SK-N-SH (cell line): ENCODE measurements around the gene ZCCHC7. TPM values are rescaled to one million over a fixed set of nuclear protein-coding genes. Genes with fewer than 3 reads are reported as not detected.

Source experiments
- CTCF ChIA-PET: fragments of 300-600, 350-600 bp; formaldehyde crosslinking; extraction: SDS; loops from one replicate; lab custom pipeline; 2021; lab: Yijun Ruan, JAX
- POLR2A ChIA-PET: fragments of 350-600 bp; sonication (Branson Sonifier 250); formaldehyde crosslinking; extraction: SDS; loops from one replicate; lab custom pipeline; 2020; ENCODE audit warnings: antibody characterized with exemption, inconsistent platforms; lab: Yijun Ruan, JAX
- DNase-seq: peaks from one replicate; pipeline ENCODE4 v3.0.0; 2012
- H2AFZ ChIP-seq: fragments of 200-600 bp; sonication (generic); 2 replicates; pipeline ENCODE4 v1.8.1; 2016; ENCODE audit warnings: antibody characterized with exemption, mild to moderate bottlenecking, low read depth
- H3F3A ChIP-seq: fragments of 200-600 bp; sonication (generic); replicated peaks from 2 replicates; pipeline ENCODE3; 2016; ENCODE audit warnings: antibody characterized with exemption, mild to moderate bottlenecking; ENCODE audit not compliant: insufficient read depth
- H3K27ac ChIP-seq, 2 experiments: fragments of 200-500 bp in 1 of 2; fragments of 200-600 bp in 1 of 2; sonication (Bioruptor generic) in 1 of 2; sonication (generic), shearing (Covaris generic) in 1 of 2; 2 replicates each; pipeline versions ENCODE4 v1.5.1 to v1.6.1; 2014 to 2016; ENCODE audit warnings: low read depth in 2 of 2, inconsistent platforms in 1 of 2, low read length in 1 of 2, mild to moderate bottlenecking in 1 of 2, mixed read lengths in 1 of 2
- H3K27me3 ChIP-seq: fragments of 200-600 bp; sonication (generic), shearing (Covaris generic); 2 replicates; pipeline ENCODE4 v1.6.1; 2016; ENCODE audit warnings: mixed run types; ENCODE audit not compliant: insufficient read depth
- H3K36me3 ChIP-seq, 2 experiments: fragments of 200-500 bp in 1 of 2; fragments of 200-600 bp in 1 of 2; sonication (Bioruptor generic) in 1 of 2; sonication (generic) in 1 of 2; replicated peaks in 1 of 2; 2 replicates each; pipeline versions ENCODE3 to v1.5.1; 2014 to 2016; ENCODE audit warnings: low read length in 1 of 2, mild to moderate bottlenecking in 1 of 2; ENCODE audit not compliant: insufficient read depth in 2 of 2, control insufficient read depth in 1 of 2
- H3K4me1 ChIP-seq, 2 experiments: fragments of 200-500 bp in 1 of 2; fragments of 200-600 bp in 1 of 2; sonication (Bioruptor generic) in 1 of 2; sonication (generic), shearing (Covaris generic) in 1 of 2; 2 replicates each; pipeline versions ENCODE4 v1.5.1 to v1.6.1; 2014 to 2016; ENCODE audit warnings: low read depth in 1 of 2, low read length in 1 of 2, mixed run types in 1 of 2; ENCODE audit not compliant: insufficient read depth in 2 of 2, control insufficient read depth in 1 of 2
- H3K4me2 ChIP-seq: fragments of 200-600 bp; sonication (generic), shearing (Covaris generic); 2 replicates; pipeline ENCODE4 v1.6.1; 2017; ENCODE audit warnings: mixed run types
- H3K4me3 ChIP-seq, 2 experiments: fragments of 200-500 bp in 1 of 2; fragments of 200-600 bp in 1 of 2; sonication (Bioruptor generic) in 1 of 2; sonication (generic), shearing (Covaris generic) in 1 of 2; 2 replicates each; pipeline versions ENCODE4 v1.5.1 to v1.8.1; 2014 to 2016; ENCODE audit warnings: low read depth in 2 of 2, inconsistent platforms in 1 of 2, low read length in 1 of 2, mild to moderate bottlenecking in 1 of 2, mixed read lengths in 1 of 2, moderate library complexity in 1 of 2
- H3K79me2 ChIP-seq: fragments of 200-600 bp; sonication (generic); 2 replicates; pipeline ENCODE4 v1.8.1; 2017; ENCODE audit warnings: mild to moderate bottlenecking; ENCODE audit not compliant: insufficient read depth
- H3K9ac ChIP-seq: fragments of 200-600 bp; sonication (generic); 2 replicates; pipeline ENCODE4 v1.6.1; 2017; ENCODE audit warnings: mixed run types
- H3K9me2 ChIP-seq: fragments of 200-600 bp; sonication (generic); 2 replicates; pipeline ENCODE4 v1.6.1; 2017; ENCODE audit warnings: mixed run types
- H3K9me3 ChIP-seq: fragments of 200-600 bp; sonication (generic); 2 replicates; pipeline ENCODE4 v1.6.1; 2017; ENCODE audit warnings: mixed run types, mild to moderate bottlenecking, moderate library complexity
- H4K20me1 ChIP-seq: fragments of 200-600 bp; sonication (generic); 2 replicates; pipeline ENCODE4 v1.6.1; 2017; ENCODE audit warnings: mild to moderate bottlenecking, mixed run types; ENCODE audit not compliant: insufficient read depth
- ELF1 ChIP-seq: IDR thresholded peaks from 2 replicates; pipeline ENCODE4 v1.4.0; 2012
- EP300 ChIP-seq, 2 experiments: IDR thresholded peaks; 2 replicates each; pipeline versions ENCODE4 v1.4.0 to v1.6.1; 2012; ENCODE audit warnings: borderline replicate concordance in 1 of 2, low read depth in 1 of 2, low read length in 1 of 2
- EZH2phosphoT487 ChIP-seq: fragments of 200-600 bp; sonication (generic); IDR thresholded peaks from 2 replicates; pipeline ENCODE4 v1.6.1; 2017; ENCODE audit warnings: low read depth, mixed run types, mild to moderate bottlenecking, antibody characterized with exemption, moderate library complexity, borderline replicate concordance
- FOXJ3 ChIP-seq: sonication (generic); formaldehyde crosslinking; IDR thresholded peaks from 2 replicates; pipeline ENCODE4 v1.5.1; 2020; ENCODE audit warnings: mild to moderate bottlenecking, missing genetic modification reagents
- GABPA ChIP-seq: IDR thresholded peaks from 2 replicates; pipeline ENCODE4 v1.4.0; 2012; ENCODE audit warnings: low read depth, mild to moderate bottlenecking
- GATA2 ChIP-seq: sonication (generic); formaldehyde crosslinking; IDR thresholded peaks from 2 replicates; pipeline ENCODE4 v1.5.0; 2020; ENCODE audit warnings: mild to moderate bottlenecking, missing genetic modification reagents
- MEF2A ChIP-seq: IDR thresholded peaks from 2 replicates; pipeline ENCODE4 v1.4.0; 2012; ENCODE audit warnings: low read depth, borderline replicate concordance
- NFIC ChIP-seq: IDR thresholded peaks from 2 replicates; pipeline ENCODE4 v1.4.0; 2012; ENCODE audit warnings: borderline replicate concordance
- POLR2AphosphoS5 ChIP-seq: IDR thresholded peaks from 2 replicates; pipeline ENCODE4 v1.6.1; 2012; ENCODE audit warnings: low read depth, low read length
- RAD21 ChIP-seq: IDR thresholded peaks from 2 replicates; pipeline ENCODE4 v1.6.1; 2012; ENCODE audit warnings: mild to moderate bottlenecking, low read length
- RCOR1 ChIP-seq: fragments of 150-350 bp; IDR thresholded peaks from 2 replicates; pipeline ENCODE4 v1.6.1; 2017; ENCODE audit warnings: antibody characterized with exemption, low read length
- RFX5 ChIP-seq: IDR thresholded peaks from 2 replicates; pipeline ENCODE4 v1.6.1; 2012; ENCODE audit warnings: mild to moderate bottlenecking, improper control_type of control experiment, low read length
- RXRA ChIP-seq: IDR thresholded peaks from 2 replicates; pipeline ENCODE4 v1.4.0; 2012; ENCODE audit warnings: low read depth, mild to moderate bottlenecking, borderline replicate concordance
- TAF1 ChIP-seq: IDR thresholded peaks from 2 replicates; pipeline ENCODE4 v1.6.1; 2012; ENCODE audit warnings: low read depth, mild to moderate bottlenecking, low read length, moderate library complexity, borderline replicate concordance
- TEAD4 ChIP-seq: IDR thresholded peaks from 2 replicates; pipeline ENCODE4 v1.4.0; 2012; ENCODE audit warnings: mild to moderate bottlenecking, borderline replicate concordance; ENCODE audit not compliant: insufficient read depth
- YY1 ChIP-seq: IDR thresholded peaks from 2 replicates; pipeline ENCODE4 v1.4.0; 2012; ENCODE audit warnings: low read depth, mild to moderate bottlenecking
- WGBS: methylation state at CpG from one replicate; pipeline ENCODE4 v1.1.6; 2017; ENCODE audit warnings: low lambda C conversion rate; 5-methylcytosine and 5-hydroxymethylcytosine counted together
- polyA plus RNA-seq, 3 experiments: library from polyadenylated mRNA; depleted of rRNA; stranded (reverse); fragments of >200 nt; gene quantifications; 2 replicates each; pipeline ENCODE4 v1.2.3, GENCODE V29; 2012
- TF ChIP-seq, protein P1 (sequence below): IDR thresholded peaks from 2 replicates; pipeline ENCODE4 v1.4.0; 2012; ENCODE audit warnings: low read depth, borderline replicate concordance
- TF ChIP-seq, protein P2 (sequence below): IDR thresholded peaks from 2 replicates; pipeline ENCODE4; 2012

Gene ZCCHC7
- polyA plus RNA-seq, 1 of the 3 experiments (the other 2 are of a cell fraction) = 12.6 TPM

DNA sequence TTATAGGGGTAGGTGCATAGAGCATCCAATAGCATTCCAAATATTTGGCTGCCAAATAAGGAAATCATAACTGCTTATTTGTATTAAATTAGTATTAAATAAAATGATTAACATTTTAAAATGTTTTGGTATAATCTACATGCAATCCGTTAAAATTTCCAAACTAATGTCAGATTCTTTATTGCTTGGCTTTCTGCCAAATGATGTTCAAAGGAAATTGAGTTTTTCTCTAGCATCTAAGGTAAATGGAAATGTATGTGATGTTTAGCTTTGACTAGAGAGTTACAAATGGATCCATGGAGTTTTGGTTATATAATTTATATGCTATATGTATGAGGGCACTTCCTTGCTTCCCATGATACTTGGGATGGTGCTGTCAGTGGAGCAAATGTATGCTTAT lies 121.7 kb downstream of the ZCCHC7 start (continued):
- no peak for TF ChIP-seq MEF2A
- no peak for TF ChIP-seq EZH2phosphoT487
- no peak for TF ChIP-seq TEAD4
- TF ChIP-seq RCOR1 = no peak

DNA sequence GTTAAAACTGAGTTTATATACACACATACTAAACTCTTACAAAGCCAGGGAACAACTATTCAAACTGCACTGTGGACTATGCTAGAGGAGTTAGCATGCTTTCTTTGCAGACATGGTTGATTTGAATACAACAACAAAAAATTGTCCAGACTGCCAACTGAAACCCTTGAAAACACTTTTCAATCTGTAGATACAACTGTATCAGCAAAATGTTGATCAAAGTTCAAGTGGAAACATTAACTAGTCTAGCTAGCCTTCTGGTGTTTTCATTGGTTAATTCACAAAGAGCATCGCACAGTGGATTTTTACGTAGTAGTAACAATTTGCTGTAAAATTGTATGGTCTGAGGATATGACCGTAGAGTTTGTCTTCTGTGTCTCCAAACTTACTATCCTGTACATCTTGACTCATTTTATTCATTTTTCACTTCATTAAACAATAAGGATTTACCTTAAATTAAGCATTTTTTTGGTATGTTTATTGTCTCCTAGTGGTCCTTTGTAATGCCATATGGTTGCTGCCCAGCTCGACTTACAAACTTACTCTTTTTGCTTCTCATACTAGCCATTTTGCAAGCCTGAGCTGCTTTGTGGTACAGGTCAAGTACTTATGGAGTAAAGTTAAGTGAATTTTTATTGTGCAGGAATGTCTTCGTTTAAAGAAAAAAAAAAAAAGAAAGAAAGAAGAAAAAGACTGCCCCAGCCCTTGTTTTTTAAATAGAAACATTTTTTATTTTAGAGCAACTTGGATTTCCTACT lies 123.4 kb downstream of the ZCCHC7 start:
- H3K79me2 ChIP-seq = peaks cover 21% of the 10 kb centered on the region
- DNase-seq = no peak
- H3K9ac ChIP-seq = no peak overlapping the region
- H3K27ac ChIP-seq = no peak overlapping the region
- TF ChIP-seq RXRA (no peak), NFIC (no peak), YY1 (no peak), FOXJ3 (CRISPR knock-in tag) (no peak)
- H3K4me1 ChIP-seq = peaks cover 0 to 6% of the 10 kb centered on the region in 2 experiments; a peak in 1 of 4 replicates
- ChIA-PET POLR2A (no interaction called here), CTCF (no interaction called here)
- peaks cover 0 to 4% of the 10 kb centered on the region in 2 experiments for H3K36me3 ChIP-seq
- H2AFZ ChIP-seq = no peak overlapping the region
- H3K9me3 ChIP-seq = no peaks in the 10 kb centered on the region
- no peak overlapping the region for H3K4me2 ChIP-seq
- no peak overlapping the region for H3K4me3 ChIP-seq
- no peaks in the 10 kb centered on the region for H3F3A ChIP-seq
- WGBS = 94% methylated on average over 5 of the region's 5 CpGs
- no peaks in the 10 kb centered on the region for H4K20me1 ChIP-seq
- no peaks in the 10 kb centered on the region for H3K9me2 ChIP-seq
- H3K27me3 ChIP-seq = no peaks in the 10 kb centered on the region

DNA sequence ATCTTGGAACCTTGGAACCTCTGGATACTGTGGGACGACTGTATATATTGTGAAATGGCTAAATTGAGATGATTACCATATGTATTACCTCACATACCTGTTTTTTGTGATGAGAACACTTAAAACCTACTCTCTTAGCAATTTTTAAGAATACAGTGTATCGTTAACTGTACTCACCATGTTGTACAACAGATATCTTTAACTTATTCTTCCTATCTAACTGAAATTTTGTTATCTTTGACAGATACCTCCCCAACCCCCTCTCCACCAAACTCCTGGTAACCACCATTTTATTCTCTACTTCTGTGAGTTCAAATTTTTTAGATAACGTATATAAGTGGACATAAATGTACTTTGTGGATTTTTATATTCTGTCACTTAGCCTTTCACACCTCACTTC lies 126.5 kb downstream of the ZCCHC7 start:
- Histone ChIP-seq H3K4me1 (no peaks in the 10 kb centered on the region; a peak in 1 of 4 replicates), H3K27ac (no peak overlapping the region), H4K20me1 (no peaks in the 10 kb centered on the region), H3K9me3 (no peaks in the 10 kb centered on the region), H3K79me2 (peaks cover 4% of the 10 kb centered on the region), H2AFZ (no peak overlapping the region), H3K27me3 (no peaks in the 10 kb centered on the region), H3K9me2 (no peaks in the 10 kb centered on the region), H3F3A (no peaks in the 10 kb centered on the region), H3K4me2 (no peak overlapping the region), H3K9ac (no peak overlapping the region), H3K36me3 (peaks cover 3 to 4% of the 10 kb centered on the region in 2 experiments), H3K4me3 (no peak overlapping the region)
- ChIA-PET POLR2A (no interaction called here), CTCF (no interaction called here)
- no peak for TF ChIP-seq FOXJ3 (CRISPR knock-in tag)
- TF ChIP-seq GABPA = no peak
- no peak for TF ChIP-seq TAF1
- 93% methylated on average over 3 of the region's 3 CpGs for WGBS
- DNase-seq = no peak

DNA sequence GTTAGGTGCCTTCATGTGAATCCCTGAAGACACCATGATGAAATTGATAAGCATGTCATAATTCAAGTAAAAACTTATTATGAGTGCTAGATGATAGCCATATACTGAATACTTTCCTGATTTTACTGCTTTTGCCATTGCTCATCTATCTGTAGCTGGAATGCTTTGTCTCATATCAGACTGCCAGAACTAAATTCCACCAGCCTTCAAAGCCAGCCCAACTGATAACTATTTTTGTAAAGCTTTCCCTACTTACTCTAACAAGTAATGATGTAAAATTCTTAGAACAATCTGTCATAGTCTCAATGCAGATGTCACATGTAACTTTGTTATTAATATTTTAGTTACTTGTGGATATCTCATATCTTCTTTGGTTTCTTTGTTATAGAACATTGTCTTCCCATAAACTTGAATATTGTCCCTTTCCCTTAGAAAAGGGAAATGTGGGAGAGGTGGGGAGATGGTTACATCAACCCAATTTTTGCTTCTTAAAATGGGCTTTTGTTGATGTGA lies 128.3 kb downstream of the ZCCHC7 start:
- no peaks in the 10 kb centered on the region for H3K27me3 ChIP-seq
- H3K27ac ChIP-seq = no peak overlapping the region
- no peak for DNase-seq
- peaks cover 4% of the 10 kb centered on the region for H3K79me2 ChIP-seq
- H3K4me1 ChIP-seq = no peaks in the 10 kb centered on the region; a peak in 1 of 4 replicates
- H3K36me3 ChIP-seq = peaks cover 9 to 10% of the 10 kb centered on the region in 2 experiments
- H3K9ac ChIP-seq = no peak overlapping the region
- no peaks in the 10 kb centered on the region for H3K9me2 ChIP-seq
- no peak overlapping the region for H3K4me2 ChIP-seq
- POLR2A ChIA-PET = no interaction called here
- H4K20me1 ChIP-seq = no peaks in the 10 kb centered on the region
- H3K9me3 ChIP-seq = no peaks in the 10 kb centered on the region
- CTCF ChIA-PET = no interaction called here
- no peaks in the 10 kb centered on the region for H3F3A ChIP-seq
- H3K4me3 ChIP-seq = no peak overlapping the region
- H2AFZ ChIP-seq = no peak overlapping the region
- TF ChIP-seq TAF1 (no peak), EZH2phosphoT487 (no peak), ELF1 (no peak), GATA2 (CRISPR knock-in tag) (no peak), POLR2AphosphoS5 (no peak), RAD21 (no peak), GABPA (no peak), YY1 (no peak), RFX5 (no peak), EP300 (IDR thresholded peaks at IDR 0.05; ENCODE audit: borderline replicate concordance in 1 of 2, low read depth in 1 of 2, low read length in 1 of 2) (no peak)
- TF ChIP-seq, protein P1, sequence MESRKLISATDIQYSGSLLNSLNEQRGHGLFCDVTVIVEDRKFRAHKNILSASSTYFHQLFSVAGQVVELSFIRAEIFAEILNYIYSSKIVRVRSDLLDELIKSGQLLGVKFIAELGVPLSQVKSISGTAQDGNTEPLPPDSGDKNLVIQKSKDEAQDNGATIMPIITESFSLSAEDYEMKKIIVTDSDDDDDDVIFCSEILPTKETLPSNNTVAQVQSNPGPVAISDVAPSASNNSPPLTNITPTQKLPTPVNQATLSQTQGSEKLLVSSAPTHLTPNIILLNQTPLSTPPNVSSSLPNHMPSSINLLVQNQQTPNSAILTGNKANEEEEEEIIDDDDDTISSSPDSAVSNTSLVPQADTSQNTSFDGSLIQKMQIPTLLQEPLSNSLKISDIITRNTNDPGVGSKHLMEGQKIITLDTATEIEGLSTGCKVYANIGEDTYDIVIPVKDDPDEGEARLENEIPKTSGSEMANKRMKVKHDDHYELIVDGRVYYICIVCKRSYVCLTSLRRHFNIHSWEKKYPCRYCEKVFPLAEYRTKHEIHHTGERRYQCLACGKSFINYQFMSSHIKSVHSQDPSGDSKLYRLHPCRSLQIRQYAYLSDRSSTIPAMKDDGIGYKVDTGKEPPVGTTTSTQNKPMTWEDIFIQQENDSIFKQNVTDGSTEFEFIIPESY = no peak
- TF ChIP-seq, protein P2, sequence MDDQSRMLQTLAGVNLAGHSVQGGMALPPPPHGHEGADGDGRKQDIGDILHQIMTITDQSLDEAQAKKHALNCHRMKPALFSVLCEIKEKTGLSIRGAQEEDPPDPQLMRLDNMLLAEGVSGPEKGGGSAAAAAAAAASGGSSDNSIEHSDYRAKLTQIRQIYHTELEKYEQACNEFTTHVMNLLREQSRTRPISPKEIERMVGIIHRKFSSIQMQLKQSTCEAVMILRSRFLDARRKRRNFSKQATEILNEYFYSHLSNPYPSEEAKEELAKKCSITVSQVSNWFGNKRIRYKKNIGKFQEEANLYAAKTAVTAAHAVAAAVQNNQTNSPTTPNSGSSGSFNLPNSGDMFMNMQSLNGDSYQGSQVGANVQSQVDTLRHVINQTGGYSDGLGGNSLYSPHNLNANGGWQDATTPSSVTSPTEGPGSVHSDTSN = no peak
